HG03159 (cell line): ENCODE results near the gene CARD11.
"Not testable (repeated sequence)": the region's sequence is repeated elsewhere in the genome, so short reads cannot be mapped to it uniquely, and the experiment has no call there.

Experiments
- ATAC-seq: cut with Tn5 transposase; IDR thresholded peaks from one replicate; pipeline ENCODE4 v1.9.1; 2021; ENCODE audit warnings: mild to moderate bottlenecking, moderate library complexity; ENCODE audit not compliant: unreplicated experiment

Gene CARD11

DNA sequence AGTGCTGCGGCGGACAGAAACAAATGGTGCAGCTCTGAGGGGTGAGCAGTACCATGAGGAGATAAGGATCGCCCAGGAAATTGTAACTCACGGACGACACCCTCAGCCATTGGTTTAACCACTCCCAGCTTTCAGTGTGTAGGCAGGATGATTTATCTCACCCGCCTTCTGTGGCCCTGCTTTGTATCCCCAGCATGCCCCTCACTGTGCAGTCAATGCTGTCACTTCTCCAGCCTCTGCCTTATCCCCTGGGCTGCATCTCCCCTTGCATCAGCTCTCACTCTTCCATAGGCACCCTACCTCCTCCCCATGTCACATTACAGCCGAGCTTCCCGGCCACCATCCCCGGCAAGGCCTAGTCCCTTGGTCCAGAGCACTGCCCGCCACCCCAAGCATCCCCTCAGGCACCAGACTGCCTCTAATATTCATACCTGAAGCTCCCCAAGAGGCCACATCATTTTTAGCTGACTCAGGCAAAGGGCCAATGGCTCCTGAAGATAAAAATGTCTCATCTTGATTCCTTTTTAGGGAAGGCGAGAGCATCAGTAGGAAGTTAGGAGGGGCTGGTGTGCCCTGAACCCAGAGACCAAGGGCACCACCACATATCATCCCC lies 77.1 kb downstream of the CARD11 start:
- no peak for ATAC-seq

DNA sequence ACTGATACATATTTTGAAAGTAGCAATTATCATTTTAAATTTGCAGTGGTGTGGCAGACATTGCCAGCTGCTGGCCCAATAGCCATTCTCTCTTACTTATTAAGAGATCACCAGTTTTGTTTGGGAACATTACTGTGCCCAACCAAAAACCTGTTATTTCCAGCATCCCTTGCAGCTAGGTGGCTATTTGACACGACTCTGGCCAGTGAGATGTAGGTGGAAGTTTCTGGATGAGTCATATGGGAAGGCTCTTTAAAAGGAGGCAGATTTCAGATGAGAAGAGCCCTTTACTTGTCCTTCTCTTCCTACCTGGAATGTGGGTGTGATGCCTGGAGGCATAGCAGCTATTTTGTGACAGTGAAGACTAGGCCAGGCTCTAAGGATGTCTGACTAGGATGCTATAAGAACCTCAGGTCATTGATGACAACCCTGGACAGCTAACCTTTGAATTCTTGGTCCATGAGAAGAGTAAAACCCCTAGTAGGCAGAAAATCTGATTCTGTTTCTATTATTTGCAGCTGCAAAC lies 77.9 kb downstream of the CARD11 start:
- ATAC-seq = no peak

DNA sequence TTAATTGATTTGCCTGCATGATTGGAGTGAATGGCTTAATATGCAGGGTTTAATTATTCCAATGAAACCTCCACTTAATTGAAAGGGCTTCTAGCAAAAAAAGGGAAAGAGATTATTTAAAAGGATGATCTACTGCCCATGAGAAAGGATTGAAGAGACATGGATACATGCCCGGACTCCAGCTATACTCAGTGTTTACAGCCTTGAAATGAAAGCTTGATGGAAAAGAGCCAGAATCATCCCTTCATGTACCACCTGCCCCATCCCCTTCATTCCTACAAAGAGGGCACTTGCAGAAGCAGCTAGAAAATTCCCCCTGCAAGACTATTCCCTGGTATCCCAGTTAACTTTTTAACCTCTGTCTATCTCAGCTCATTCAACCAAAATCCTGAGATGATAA lies 78.4 kb downstream of the CARD11 start:
- ATAC-seq = no peak

DNA sequence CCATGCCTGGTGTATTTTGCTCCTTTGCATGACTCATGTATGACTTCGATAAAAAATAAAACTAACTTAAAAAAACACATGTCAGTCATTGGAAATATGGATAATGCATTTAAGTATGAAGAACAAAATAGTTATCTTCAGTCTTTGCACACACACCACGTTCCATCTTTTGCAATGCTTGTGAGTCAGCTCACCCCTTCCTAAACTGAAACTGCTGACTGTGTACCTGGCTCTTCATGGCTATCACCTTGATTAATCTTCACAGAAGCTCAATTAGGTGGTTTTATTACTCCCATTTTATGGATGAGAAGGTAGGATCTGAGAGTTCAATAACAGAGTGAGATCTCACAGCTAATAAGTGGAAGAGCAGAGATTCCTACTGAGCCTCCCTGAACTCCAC lies 79.5 kb downstream of the CARD11 start:
- ATAC-seq = no peak

DNA sequence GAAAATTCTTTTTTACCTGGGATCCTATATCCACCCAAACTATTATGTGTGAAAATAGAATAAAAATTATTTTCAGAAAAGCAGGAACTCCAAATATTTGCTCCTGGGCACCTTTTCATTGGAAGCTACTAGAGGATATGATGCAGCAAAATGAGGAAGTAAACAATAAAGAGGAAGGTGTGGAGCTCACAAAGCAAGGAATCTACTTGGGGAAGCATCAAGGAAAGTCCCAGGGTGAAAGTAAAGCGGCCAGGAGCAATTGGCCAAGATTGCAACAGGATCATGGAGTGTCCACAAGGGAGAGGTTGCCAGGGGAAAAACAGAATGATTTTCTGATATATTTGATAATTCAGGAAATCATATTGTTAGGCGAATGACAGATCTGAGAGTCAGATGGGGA lies 80.8 kb downstream of the CARD11 start:
- ATAC-seq = no peak

DNA sequence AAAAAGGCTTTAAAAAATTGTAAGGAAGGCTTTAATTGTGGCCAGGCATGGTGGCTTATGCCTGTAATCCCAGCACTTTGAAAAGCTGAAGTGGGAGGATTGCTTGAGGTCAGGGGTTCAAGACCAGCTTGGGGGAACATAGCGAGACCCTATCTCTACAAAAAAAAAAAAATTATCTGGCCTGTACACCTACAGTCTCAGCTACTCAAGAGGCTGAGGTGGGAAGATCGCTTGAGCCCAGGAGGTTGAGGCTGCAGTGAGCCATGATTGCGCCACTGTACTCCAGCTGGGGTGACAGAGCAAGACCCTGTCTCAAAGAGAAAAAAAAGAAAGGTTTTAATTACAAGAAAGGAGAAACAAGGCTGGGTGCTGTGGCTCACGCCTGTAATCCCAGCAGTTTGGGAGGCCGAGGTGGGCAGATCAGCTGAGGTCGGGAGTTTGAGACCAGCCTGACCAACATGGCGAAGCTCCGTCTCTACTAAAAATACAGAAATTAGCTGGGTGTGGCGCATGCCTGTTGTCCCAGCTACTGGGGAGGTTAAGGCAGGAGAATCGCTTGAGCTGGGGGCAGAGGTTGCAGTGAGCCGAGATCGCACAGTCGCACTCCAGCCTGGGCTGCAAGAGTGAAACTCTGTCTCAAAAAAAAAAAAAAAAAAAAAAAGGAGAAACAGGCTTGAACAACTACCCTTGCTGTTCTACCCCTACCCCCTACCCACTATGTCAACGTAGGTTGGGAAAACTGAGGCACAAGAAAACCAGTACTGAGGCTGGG lies 83.7 kb downstream of the CARD11 start:
- ATAC-seq = no peak

DNA sequence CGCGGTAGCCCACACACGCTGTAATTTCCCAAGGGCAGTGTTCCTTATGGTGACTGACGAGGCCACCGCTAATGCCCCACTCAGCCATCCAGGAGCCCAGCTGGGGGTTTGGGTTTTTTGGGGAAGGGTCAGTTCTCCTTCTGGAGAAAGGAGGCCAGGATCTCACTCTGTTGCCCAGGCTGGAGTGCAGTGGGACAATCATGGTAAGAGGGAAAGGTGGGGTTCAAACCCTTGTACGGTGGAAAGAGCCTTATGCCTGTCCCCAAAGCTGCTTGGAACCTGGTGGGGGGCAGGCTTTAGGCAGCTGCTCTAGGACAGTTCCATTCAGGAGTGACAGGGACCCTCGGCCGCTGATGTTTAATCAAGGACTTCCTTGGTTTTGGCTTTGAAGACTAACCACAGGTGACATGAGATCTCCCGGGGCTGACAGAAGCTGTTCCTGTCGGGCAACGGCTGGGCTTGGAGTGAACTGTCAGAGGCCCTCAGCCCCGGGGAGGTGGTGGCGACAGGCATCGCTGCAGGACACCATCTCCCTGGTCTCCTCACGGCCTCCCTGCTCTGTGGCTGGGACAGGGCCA lies 84.5 kb downstream of the CARD11 start:
- no peak for ATAC-seq

DNA sequence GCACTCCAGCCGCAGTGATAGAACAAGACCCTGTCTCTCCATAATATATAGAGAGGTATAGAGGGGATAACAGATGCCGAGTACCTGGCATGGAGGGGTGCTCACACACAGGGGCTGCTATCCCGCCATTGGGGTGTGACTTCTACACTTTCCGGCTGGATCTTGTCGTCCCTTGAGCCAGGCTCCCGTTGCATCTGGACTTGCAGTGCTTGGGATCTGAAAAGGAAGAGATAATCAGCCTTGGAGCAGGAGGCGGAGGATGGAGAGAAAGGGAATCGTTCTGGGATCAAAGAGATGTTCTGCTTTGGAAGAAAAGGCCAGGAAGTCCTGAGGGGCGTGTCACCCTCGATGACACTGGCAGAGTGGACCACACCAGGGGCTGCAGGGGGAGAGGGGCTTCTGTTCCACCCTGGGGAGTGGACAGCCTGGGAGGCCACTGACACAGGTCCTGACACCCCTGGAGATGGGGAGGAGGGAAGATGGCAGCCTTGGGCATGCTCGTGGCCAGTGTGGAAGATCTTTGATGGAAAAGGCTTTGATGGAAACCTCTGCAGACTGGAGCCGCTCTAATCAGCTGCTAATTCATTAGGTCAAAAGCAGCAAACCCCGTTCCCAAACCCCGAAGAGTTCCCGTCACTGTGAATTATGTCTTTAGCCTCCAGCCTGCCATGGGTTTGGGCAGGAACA lies 85.1 kb downstream of the CARD11 start:
- no peak for ATAC-seq

DNA sequence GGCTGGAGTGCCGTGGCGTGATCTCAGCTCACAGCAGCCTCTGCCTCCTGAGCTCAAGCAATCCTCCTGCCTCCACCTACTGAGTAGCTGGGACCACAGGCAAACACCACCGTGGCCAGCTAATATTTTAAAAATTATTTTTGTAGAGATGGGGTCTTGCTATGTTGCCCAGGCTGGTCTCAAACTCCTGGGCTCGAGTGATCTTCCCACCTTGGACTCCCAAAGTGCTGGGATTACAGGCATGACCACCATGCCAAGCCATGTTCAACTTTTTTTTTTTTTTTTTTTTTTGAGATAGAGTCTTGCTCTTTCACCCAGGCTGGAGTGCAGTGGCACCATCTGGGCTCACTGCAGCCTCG lies 86.3 kb downstream of the CARD11 start:
- not testable (repeated sequence) for ATAC-seq

DNA sequence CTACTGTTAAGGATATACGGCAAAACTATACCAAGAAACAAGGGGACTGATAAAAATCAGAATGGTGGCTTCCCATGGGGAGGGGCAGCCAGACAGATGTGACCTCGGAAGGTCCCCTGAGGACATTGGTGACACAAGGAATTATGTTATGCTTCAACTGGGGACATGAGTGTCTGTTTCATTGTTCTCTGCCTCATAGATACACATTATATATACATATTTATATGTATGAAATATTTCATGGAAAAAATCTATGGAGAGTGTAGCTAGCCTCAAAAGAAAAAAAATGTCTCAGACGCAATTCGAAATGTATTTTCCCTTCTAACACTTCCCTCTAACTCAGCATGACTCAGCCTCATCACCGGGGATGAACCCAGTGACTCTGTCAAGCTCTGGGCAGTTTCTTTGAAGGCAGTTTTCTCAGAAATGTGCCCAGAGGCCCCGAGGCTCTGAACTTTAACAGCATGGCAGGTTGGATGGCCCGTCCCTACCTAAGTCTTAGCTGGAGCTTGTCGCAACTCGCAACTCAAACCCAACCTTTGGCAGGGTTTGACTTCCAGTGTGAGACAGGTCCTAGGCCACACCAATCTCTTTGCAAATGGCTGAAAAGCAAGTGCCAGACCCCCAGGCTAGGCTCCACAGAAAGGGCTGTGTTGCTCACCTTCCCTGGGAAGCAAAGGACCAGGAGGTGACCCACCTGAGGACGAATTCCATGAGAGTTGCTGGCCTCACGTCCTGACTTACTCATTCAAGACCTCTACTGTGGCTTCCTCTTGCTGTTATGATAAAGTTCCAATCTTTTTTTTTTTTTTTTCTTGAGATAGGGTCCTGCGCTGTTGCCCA lies 86.9 kb downstream of the CARD11 start:
- ATAC-seq = no peak

DNA sequence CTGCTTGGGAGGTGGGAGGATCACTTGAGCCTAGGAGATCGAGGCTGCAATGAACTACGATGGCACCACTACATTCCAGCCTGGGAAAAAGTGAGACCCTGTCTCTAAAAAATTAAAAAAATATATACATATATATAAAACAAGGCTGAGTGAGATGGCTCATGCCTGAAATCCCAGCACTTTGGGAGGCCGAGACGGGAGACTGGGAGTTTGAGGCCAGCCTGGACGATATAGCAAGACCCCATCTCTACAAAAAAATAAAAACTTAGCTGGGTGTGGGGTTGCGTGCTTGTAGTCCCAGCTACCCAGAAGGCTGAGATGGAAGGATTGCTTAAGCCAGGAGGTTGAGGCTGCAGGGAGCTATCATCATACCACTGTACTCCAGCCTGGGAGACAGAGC lies 87.6 kb downstream of the CARD11 start:
- no peak for ATAC-seq

DNA sequence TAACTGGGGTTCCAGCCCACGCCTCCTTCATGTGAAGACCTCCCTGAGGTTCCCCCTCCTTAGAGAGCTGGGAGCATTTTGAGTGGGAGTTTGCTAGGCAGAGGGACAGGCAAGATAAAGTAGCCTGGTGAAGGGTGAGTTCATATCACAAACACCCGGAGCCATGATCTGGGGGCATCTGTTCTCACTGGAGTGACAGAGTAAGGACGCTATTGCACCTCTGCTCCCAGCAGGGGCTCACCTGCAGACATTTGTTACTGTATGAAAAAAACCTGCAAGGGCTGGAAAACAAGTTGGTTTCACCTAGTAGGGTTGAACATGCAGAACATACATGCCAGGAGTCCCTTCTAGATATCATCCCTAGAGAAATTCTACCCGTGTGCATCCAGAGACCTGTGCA lies 88.4 kb downstream of the CARD11 start:
- no peak for ATAC-seq

DNA sequence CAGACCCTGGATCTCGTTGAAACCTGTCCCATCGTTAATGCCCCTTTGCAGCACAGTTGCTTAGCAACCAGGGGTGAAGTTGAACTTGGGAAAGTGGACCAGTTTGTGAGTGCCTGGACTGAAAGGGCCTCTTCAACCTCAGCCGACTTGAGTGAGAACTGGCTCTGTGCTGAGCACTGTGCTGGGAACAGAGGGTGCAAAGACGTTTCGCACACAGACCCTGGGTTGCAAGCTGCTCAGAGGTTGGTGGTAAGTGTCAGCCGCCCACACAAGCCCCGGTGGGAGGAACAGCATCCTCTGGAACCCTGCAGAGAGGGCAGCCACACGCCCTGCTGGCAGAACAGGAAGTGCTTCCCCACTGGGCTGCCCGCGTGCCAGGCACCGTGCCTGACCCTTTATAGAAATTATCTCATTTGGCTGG lies 89.2 kb downstream of the CARD11 start:
- no peak for ATAC-seq

DNA sequence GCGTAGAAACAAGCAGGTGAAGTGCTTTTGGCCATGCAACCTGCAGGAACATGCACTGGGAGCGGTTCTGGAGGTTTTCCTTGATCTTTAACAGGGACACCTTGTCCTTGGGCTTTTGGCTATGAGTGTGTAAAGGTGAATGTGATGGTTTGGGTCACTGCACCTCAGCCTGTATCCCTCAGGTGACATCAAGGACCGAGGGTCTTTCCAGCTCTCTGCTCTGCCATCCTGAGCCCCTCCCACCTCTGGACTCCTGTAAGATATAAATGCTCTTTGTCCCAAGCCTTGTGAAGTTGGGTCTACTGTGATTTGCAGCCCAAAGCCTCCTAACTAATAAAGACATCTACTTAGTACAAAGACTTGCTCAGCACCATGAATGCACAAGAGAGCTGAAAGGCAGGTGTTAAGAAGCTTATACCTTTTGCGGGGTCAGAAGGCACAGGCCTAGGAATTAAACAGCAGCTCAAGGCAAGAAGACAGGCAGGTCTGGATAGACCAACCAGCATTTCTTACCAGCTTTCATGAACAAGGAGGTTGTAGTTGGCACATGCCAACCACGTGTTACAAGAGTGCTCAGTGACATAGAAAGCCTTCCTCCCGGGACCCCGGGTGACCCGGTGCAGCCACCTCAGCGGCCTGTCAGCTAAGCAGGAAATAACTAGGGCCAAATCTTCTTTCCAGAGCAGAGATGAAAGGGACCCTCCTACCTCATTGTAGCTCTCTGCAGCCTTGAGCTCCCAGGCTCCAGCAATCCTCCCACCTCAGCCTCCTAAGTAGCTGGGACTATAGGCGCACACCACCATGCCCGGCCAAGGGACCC lies 89.9 kb downstream of the CARD11 start:
- no peak for ATAC-seq

DNA sequence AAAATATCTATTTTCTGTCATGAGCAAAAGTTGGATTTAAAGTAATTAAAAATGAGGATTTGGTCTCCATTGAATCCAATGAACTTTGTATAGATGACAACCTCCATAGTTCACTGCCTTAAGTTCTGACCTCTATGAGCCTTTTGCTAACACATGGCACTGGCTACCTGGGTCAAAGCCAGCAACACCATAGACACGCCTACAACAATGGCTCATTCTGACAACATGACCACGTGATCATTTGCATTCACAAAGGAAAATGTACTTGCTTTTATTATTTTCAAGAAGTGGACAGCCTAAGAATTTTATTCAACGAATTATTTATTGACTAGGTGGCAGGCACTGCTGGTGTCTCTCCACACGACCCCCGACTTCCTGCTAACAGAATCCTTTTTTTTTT lies 90.6 kb downstream of the CARD11 start:
- ATAC-seq = no peak

DNA sequence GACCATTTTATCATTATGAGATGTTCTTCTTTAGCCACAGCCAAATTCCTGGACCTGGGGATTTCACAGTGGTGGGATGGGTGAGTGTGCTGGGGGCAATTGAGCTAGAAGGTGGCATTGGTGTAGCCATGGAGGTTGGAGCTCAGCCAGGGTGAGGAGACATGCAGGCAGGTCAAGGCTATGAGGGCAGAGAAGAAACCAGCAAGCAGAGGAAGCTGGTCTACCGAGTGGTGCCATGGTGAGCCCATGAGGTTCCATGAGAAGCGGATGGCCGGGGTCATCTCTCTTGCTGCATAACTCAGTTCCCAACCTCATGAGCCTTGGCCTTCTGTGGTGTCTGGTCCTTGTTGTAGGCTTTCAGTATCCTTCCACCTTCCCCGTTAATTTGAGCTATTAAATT lies 91.4 kb downstream of the CARD11 start:
- ATAC-seq = no peak

DNA sequence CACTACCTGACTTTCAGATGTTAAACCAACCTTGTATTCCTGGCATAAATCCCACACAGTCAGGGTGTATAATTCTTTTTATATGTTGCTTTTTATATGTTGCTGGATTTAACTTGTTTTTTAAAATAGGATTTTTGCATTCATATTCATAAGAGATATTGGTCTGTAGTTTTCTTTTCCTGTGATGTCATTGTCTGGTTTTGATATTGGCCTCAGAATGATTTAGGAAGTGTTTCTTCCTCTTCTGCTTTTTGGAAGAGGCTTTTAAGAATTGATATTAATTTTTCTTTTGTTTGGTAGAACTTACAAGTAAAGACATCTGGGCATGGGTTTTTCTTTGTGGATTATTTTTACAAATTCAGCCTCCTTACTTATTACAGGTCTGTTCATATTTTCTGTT lies 93.1 kb downstream of the CARD11 start:
- ATAC-seq = no peak

DNA sequence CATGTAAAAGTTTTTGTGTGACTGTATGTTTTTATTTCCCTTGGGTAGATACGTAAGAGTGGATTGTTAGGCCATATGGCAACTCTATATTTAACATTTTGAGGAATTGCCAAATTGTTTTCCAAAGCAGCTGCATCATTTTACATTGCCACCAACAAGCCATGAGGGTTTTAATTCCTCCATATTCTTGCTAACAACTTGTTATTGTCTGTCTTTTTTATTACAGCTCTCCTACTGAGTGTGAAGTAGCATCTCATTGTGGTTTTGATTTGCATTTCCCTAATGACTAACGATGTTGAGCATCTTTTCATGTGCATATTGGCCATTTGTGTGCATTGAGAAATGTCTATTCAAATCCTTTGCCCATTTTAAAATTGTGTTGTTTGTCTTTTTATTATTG lies 94.9 kb downstream of the CARD11 start:
- no peak for ATAC-seq

DNA sequence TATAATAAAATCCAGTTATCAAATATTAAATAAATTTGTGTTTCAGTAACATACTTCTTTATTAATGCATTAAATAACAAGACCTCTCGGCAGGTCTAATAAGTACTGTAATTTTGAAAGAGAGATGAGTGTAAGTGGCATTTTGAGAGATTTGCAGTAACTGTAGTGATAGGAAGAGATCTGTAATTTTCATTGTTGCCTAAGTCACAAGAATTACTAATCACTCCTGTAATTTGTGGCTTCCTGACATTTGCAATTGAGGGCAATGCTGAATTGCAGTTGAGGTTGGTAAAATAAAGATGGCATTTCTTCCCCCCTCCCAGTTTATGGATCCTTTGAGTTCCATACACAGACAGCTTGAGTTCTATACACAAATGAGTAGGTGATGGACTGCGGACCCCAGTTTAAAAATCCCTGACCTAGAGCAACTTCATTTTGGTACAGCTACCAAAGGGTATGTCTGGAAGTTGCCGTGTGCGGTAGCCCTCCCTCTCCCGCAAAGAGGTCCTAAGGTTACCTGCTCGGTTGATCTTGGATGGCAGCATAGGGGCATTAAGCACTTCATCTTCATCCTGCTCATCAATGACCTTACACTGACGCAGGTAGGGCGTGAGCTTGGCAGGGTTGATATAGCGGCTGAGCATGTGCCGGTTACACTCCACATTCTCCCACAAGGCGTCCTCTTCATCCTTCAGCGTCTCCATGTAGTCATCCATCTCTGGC lies 96.4 kb downstream of the CARD11 start:
- no peak for ATAC-seq
